ENCODE measurements around the gene ITIH4.

Gene ITIH4

DNA sequence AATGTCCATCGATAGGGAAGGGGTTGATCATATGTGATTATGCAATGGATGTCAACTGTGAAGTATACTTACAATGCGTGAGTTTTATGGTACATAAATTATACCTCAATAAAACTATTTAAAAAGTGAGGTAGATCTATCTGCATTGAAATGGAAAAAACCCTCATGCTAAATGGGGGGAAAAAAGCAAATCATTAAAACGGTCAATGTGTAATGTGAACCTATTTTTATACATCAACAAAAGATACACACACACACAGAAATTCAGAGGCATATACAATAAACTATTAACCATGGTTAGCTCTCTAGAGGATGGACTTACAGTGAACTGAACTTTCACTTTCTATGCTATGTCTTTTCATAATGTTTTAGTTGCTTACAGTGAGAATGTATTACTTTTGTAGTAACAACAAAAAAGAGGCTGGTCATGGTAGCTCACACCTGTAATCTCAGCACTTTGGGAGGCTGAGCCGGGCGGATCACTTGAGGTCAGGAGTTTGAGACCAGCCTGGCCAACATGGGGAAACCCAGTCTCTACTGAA is 43.8 kb upstream of the ITIH4 start:
- TF ChIP-seq, protein P1, sequence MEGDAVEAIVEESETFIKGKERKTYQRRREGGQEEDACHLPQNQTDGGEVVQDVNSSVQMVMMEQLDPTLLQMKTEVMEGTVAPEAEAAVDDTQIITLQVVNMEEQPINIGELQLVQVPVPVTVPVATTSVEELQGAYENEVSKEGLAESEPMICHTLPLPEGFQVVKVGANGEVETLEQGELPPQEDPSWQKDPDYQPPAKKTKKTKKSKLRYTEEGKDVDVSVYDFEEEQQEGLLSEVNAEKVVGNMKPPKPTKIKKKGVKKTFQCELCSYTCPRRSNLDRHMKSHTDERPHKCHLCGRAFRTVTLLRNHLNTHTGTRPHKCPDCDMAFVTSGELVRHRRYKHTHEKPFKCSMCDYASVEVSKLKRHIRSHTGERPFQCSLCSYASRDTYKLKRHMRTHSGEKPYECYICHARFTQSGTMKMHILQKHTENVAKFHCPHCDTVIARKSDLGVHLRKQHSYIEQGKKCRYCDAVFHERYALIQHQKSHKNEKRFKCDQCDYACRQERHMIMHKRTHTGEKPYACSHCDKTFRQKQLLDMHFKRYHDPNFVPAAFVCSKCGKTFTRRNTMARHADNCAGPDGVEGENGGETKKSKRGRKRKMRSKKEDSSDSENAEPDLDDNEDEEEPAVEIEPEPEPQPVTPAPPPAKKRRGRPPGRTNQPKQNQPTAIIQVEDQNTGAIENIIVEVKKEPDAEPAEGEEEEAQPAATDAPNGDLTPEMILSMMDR (conservative IDR thresholded peaks at IDR 0.05; ENCODE audit: low read depth, low read length): no peak
- H3K4me3 ChIP-seq (ENCODE audit: low read depth, low read length): no peak overlapping the region
- no peak for DNase-seq (ENCODE audit: low read depth)

DNA sequence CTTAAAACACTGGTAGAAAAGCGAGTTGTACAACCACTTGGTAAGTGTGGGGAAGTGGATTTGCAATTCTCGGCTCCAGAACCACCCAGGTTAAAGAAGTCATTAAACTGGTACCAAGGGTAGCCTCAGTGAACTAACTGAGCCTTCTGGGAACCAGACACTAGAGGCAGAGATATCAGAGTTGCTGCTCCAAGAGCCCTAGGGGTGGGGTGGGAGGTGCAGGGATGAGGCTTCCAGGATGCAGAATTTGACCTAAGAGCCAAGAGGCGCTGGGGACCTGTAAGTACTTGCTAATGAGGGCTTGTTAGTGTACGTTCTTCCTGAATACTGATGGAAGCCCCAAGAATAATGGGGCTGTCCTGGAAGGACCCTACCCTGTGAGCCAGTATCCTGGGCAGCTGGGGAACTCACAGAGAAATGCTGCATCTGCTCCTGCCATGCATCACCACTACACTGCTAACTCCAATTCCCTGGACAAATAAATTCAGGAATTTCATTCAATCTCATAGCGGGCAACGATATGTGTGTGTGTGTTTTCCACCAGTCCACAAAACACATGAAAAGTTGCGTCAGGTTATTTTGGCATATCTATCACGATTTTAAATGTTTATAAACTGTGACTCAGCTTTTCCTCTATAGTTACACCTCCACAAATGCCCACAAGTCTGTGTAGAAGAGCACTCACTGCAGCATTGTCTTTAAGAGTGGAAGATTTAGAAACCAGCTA is 43.1 kb upstream of the ITIH4 start:
- H3K4me3 ChIP-seq (ENCODE audit: low read depth, low read length): no peak overlapping the region
- peak; percentile 78 for DNase-seq (ENCODE audit: low read depth)
- TF ChIP-seq, protein P1 (conservative IDR thresholded peaks at IDR 0.05; ENCODE audit: low read depth, low read length): peak; percentile 35

DNA sequence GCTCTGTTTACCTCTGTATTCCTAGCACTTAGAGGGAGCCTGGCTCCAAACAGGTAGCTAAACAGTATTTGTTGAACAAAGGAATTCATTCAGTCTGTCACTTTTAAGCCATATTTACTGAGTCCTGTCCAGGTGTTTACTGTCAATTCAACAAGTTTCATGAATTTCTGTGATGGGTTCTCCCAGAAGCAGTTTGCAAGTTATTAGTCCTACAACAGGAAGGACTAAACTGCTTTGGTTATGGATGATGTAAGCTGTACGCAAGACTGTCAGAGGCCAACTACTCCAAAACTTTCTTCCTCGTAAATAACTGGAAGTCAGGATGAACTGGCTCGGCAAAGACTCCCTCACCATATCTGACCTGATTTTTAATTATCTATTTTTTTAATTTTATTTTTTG is 41.8 kb upstream of the ITIH4 start:
- TF ChIP-seq, protein P1 (conservative IDR thresholded peaks at IDR 0.05; ENCODE audit: low read depth, low read length): no peak
- DNase-seq (ENCODE audit: low read depth): no peak

DNA sequence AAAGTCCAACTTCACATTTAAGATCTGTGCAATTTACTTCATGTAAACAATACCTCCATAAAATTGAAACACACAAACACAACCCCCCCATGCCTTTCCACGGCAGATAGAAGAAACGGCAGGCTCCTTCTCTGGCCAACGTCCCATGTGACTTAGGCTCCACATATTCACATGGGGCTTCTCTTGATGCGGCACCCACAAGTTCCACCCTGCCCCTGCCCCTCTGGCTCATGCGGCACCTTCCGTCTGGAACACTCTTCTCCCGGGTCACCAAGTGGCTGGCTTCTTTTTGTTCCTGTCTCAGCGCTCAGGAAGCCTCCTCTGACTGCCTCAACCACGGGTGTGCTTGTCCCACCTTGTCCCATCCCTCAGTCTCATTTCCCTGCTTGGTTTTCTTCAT is 41.3 kb upstream of the ITIH4 start:
- no peak for DNase-seq (ENCODE audit: low read depth)
- TF ChIP-seq, protein P1 (conservative IDR thresholded peaks at IDR 0.05; ENCODE audit: low read depth, low read length): no peak
- no peak overlapping the region for H3K4me3 ChIP-seq (ENCODE audit: low read depth, low read length)

More for the DNA sequence above, 41.8 kb upstream of the ITIH4 start:
- H3K4me3 ChIP-seq (ENCODE audit: low read depth, low read length): no peak overlapping the region

DNA sequence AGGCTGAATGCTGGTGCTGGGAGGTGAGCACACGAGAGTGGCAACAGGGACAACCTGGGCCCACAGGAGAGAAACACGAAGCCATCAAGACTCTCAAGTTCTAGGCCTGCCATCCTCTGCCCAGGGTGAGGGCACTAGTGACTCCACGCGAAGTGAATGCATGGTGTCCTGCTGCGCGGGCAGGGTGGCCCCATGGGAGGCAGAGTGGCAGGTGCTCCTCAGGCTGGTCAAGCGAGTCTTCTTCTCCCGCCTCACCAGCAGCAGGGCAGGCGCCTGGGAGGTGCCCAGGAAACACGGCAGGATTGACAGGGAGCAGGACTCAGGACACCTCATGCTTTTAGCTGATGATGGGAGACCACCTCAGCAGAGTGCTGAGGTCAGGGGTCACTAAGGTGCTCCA is 40.0 kb upstream of the ITIH4 start:
- no peak for DNase-seq (ENCODE audit: low read depth)

DNA sequence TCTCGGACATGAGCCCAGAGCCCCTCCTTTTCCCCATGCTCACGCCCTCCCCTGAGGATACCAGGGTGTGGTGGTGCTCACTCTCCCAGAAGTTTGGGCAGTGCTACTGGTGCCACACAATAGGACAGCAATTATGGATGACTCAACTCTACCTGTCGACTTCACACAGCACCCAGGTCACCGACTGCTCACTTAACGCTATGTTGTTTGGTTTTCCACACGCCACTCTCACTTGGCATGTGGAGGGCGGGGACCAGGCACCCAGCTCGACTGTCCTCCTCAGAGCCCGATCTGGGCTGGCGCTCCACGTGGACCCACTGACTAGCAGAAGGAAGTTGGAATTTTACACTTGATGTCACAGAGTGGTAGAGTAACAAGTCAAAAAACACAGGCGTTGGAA is 36.0 kb upstream of the ITIH4 start:
- no peak overlapping the region for H3K4me3 ChIP-seq (ENCODE audit: low read depth, low read length)
- DNase-seq (ENCODE audit: low read depth): no peak
- TF ChIP-seq, protein P1 (conservative IDR thresholded peaks at IDR 0.05; ENCODE audit: low read depth, low read length): no peak

More for the DNA sequence above, 40.0 kb upstream of the ITIH4 start:
- no peak overlapping the region for H3K4me3 ChIP-seq (ENCODE audit: low read depth, low read length)
- TF ChIP-seq, protein P1 (conservative IDR thresholded peaks at IDR 0.05; ENCODE audit: low read depth, low read length): no peak

DNA sequence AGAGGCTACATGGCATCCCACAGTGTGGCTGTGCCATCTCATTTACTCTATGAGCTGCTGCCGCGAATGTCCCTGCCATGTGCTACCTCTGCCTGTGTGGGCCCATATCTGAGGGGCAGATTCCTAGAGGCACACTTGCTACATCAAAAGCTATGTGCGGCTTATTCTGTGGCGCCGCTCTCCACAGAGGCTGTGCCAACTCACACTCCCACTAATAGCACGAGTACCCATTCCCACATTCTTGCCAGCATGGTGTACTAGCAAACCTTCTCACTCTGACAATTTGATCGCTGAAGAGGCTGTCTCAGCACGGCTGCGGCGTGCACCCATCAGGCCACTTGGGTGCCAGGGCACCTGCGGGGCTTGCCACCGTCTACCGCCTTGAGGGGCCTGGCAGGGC is 35.5 kb upstream of the ITIH4 start:
- no peak overlapping the region for H3K4me3 ChIP-seq (ENCODE audit: low read depth, low read length)
- TF ChIP-seq, protein P1 (conservative IDR thresholded peaks at IDR 0.05; ENCODE audit: low read depth, low read length): no peak
- DNase-seq (ENCODE audit: low read depth): no peak
